Large intestine (tissue), 3 donors: ENCODE data around the gene KHSRP. TPM values are rescaled to one million over a fixed set of nuclear protein-coding genes. Genes with fewer than 3 reads are reported as not detected.
A peak's percentile ranks its signal among the peaks of the same experiment; 100 is the strongest.

Experiments used
- DNase-seq, 2 donors: peaks; one replicate each; pipeline versions ENCODE4 v3.0.0 to v3.0.0-alpha.2; 2013
- H3K27ac ChIP-seq: one replicate; pipeline ENCODE4 v1.5.1; 2013; ENCODE audit warnings: low read length
- H3K27me3 ChIP-seq: 2 replicates; pipeline ENCODE4 v1.6.1; 2013; ENCODE audit warnings: low read length; ENCODE audit not compliant: control insufficient read depth, insufficient read depth
- H3K36me3 ChIP-seq: 2 replicates; pipeline ENCODE4 v1.6.1; 2013; ENCODE audit warnings: low read length; ENCODE audit not compliant: control insufficient read depth, insufficient read depth
- H3K4me1 ChIP-seq: one replicate; pipeline ENCODE4 v1.6.1; 2013; ENCODE audit warnings: low read length; ENCODE audit not compliant: control insufficient read depth, insufficient read depth
- H3K4me3 ChIP-seq: one replicate; pipeline ENCODE4 v1.5.1; 2013; ENCODE audit warnings: low read length
- H3K9me3 ChIP-seq: one replicate; pipeline ENCODE4 v1.6.1; 2013; ENCODE audit warnings: mild to moderate bottlenecking, low read depth, low read length, moderate library complexity; ENCODE audit not compliant: control insufficient read depth
- WGBS: methylation state at CpG from one replicate; pipeline ENCODE4 v1.1.5; 2013; ENCODE audit warnings: low lambda C conversion rate; ENCODE audit not compliant: insufficient coverage; 5-methylcytosine and 5-hydroxymethylcytosine counted together
- polyA plus RNA-seq: library from polyadenylated mRNA; unstranded; fragments of 120-200 nt; gene quantifications from one replicate; pipeline ENCODE4 v1.2.1, GENCODE V29; 2013

The KHSRP gene
- polyA plus RNA-seq, 1 donor: 238 TPM

- WGBS: no CpG with 5 or more reads among the region's 9 CpGs
- Histone ChIP-seq H3K27me3 (peaks cover 11% of the 10 kb centered on the region), H3K4me1 (peaks cover 8% of the 10 kb centered on the region), H3K27ac (peak overlapping the region; percentile 84), H3K9me3 (no peaks in the 10 kb centered on the region), H3K4me3 (peak overlapping the region; percentile 80), H3K36me3 (peaks cover 18% of the 10 kb centered on the region)
- peak in 1 of 2 donors; percentile 25 for DNase-seq
These were observed 40.4 kb upstream of the KHSRP start for GRCh38 chr19:6465006-6465405.

GRCh38 chr19:6464070-6464873 lies 39.7 kb upstream of the KHSRP start, which contains the start of gene CRB3:
TSS of gene CRB3 (plus strand) at chr19:6464271. CDS start at chr19:6464702, 431 bp downstream.
- peaks cover 11% of the 10 kb centered on the region for H3K27me3 ChIP-seq
- WGBS: no CpG with 5 or more reads among the region's 65 CpGs
- peaks cover 18% of the 10 kb centered on the region for H3K36me3 ChIP-seq
- peaks cover 8% of the 10 kb centered on the region for H3K4me1 ChIP-seq
- no peaks in the 10 kb centered on the region for H3K9me3 ChIP-seq
- peak; percentile 94 to 97 for DNase-seq
- H3K4me3 ChIP-seq: peak within 1 kb of the TSS; percentile 80
- H3K27ac ChIP-seq: peak within 1 kb of the TSS; percentile 84

- peak overlapping the region; percentile 99 for H3K27ac ChIP-seq
- H3K9me3 ChIP-seq: no peaks in the 10 kb centered on the region
- DNase-seq: peak; percentile 97 to 99
- H3K36me3 ChIP-seq: peaks cover 9% of the 10 kb centered on the region
- peak overlapping the region; percentile 73 for H3K4me3 ChIP-seq
- peaks cover 11% of the 10 kb centered on the region for H3K27me3 ChIP-seq
- WGBS: no CpG with 5 or more reads among the region's 57 CpGs
- peaks cover 9% of the 10 kb centered on the region for H3K4me1 ChIP-seq
These were observed 35.7 kb upstream of the KHSRP start for GRCh38 chr19:6460099-6460884.

GRCh38 chr19:6459262-6460098 lies 34.9 kb upstream of the KHSRP start, which contains the start of gene SLC25A23:
TSS of gene SLC25A23 (minus strand) at chr19:6459792. CDS start at chr19:6459628, 164 bp downstream.
- Histone ChIP-seq H3K4me3 (peak within 1 kb of the TSS; percentile 73), H3K4me1 (peaks cover 6% of the 10 kb centered on the region), H3K36me3 (peaks cover 13% of the 10 kb centered on the region), H3K27me3 (peaks cover 7% of the 10 kb centered on the region), H3K27ac (peak within 1 kb of the TSS; percentile 99), H3K9me3 (peaks cover under 1% of the 10 kb centered on the region)
- DNase-seq: peak; percentile 13 to 60
- WGBS: no CpG with 5 or more reads among the region's 70 CpGs

- H3K27me3 ChIP-seq: no peaks in the 10 kb centered on the region
- H3K27ac ChIP-seq: no peak overlapping the region
- H3K9me3 ChIP-seq: peaks cover 8% of the 10 kb centered on the region
- peak; percentile 16 to 18 for DNase-seq
- peak overlapping the region; percentile 73 for H3K4me3 ChIP-seq
- H3K36me3 ChIP-seq: peaks cover 20% of the 10 kb centered on the region
- peaks cover 6% of the 10 kb centered on the region for H3K4me1 ChIP-seq
- no CpG with 5 or more reads among the region's 16 CpGs for WGBS
These were observed 34.2 kb upstream of the KHSRP start for GRCh38 chr19:6458695-6459261.

GRCh38 chr19:6457958-6458694 lies 33.5 kb upstream of the KHSRP start:
- Histone ChIP-seq H3K4me1 (peaks cover 6% of the 10 kb centered on the region), H3K36me3 (peaks cover 21% of the 10 kb centered on the region), H3K9me3 (peaks cover 9% of the 10 kb centered on the region), H3K4me3 (no peak overlapping the region), H3K27me3 (no peaks in the 10 kb centered on the region), H3K27ac (no peak overlapping the region)
- no peak for DNase-seq
- no CpG with 5 or more reads among the region's 17 CpGs for WGBS

GRCh38 chr19:6455924-6456323 lies 31.3 kb upstream of the KHSRP start:
- H3K27me3 ChIP-seq: no peaks in the 10 kb centered on the region
- H3K36me3 ChIP-seq: peaks cover 30% of the 10 kb centered on the region

GRCh38 chr19:6453951-6454565 lies 29.4 kb upstream of the KHSRP start:
- H3K27ac ChIP-seq: no peak overlapping the region
- DNase-seq: no peak
- peaks cover 9% of the 10 kb centered on the region for H3K9me3 ChIP-seq
- H3K4me1 ChIP-seq: peaks cover 5% of the 10 kb centered on the region
- H3K36me3 ChIP-seq: peaks cover 32% of the 10 kb centered on the region
- no peak overlapping the region for H3K4me3 ChIP-seq
- WGBS: 86% methylated on average over 1 of the region's 11 CpGs
- H3K27me3 ChIP-seq: no peaks in the 10 kb centered on the region

More at GRCh38 chr19:6455924-6456323, 31.3 kb upstream of the KHSRP start:
- no peak overlapping the region for H3K4me3 ChIP-seq
- no CpG with 5 or more reads among the region's 15 CpGs for WGBS
- peaks cover 9% of the 10 kb centered on the region for H3K9me3 ChIP-seq
- H3K4me1 ChIP-seq: peaks cover 6% of the 10 kb centered on the region
- no peak for DNase-seq
- H3K27ac ChIP-seq: no peak overlapping the region

GRCh38 chr19:6452899-6453298 lies 28.3 kb upstream of the KHSRP start:
- no peaks in the 10 kb centered on the region for H3K27me3 ChIP-seq
- peaks cover 9% of the 10 kb centered on the region for H3K9me3 ChIP-seq
- no peak overlapping the region for H3K4me3 ChIP-seq
- H3K4me1 ChIP-seq: no peaks in the 10 kb centered on the region
- DNase-seq: no peak
- WGBS: no CpG with 5 or more reads among the region's 2 CpGs
- peaks cover 32% of the 10 kb centered on the region for H3K36me3 ChIP-seq
- no peak overlapping the region for H3K27ac ChIP-seq
